Measurements from ENCODE around the gene DYRK1B. TPM values are rescaled to one million over a fixed set of nuclear protein-coding genes. Genes with fewer than 3 reads are reported as not detected.

The DYRK1B gene
- total RNA-seq, 1 donor from 2014 or later, result 25.1 TPM

DNA sequence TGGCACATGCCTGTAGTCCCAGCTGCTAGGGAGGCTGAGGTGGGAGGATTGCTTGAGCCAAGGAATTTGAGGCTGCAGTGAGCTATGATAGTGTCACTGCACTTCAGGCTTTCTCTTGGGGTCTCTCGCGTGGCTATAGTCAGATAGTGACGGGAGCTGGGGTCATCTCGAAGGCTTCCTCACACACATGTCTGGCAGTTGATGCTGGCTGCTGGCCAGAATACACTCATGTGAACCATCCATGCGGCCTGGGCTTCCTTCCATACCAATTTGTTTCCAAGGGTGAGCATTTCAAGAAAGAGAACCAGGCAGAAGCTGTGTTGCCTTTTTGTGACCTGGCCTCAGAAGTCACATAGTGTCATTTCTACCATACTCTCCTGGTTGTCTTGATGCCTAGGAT lies 28.9 kb downstream of the DYRK1B start:
- peaks cover 0 to 3% (median 2%) of the 10 kb centered on the region in 3 donors for H3K9me3 ChIP-seq (ENCODE audit: control insufficient read depth in 3 of 3, low read length in 3 of 3)
- no peaks in the 10 kb centered on the region for H3K36me3 ChIP-seq (ENCODE audit: control insufficient read depth in 3 of 3, insufficient read depth in 3 of 3, low read length in 3 of 3)
- H3K4me1 ChIP-seq (ENCODE audit: control insufficient read depth in 3 of 3, insufficient read depth in 3 of 3, low read length in 3 of 3), result peaks cover 24 to 35% (median 25%) of the 10 kb centered on the region in 3 donors
- H3K9ac ChIP-seq (ENCODE audit: low read depth in 1 of 3, low read length in 3 of 3), result no peak overlapping the region
- no peak overlapping the region for H3K4me3 ChIP-seq (ENCODE audit: low read length in 3 of 3)
- peaks cover 0 to 3% (median 0%) of the 10 kb centered on the region in 3 donors for H3K27me3 ChIP-seq (ENCODE audit: control insufficient read depth in 3 of 3, insufficient read depth in 3 of 3, low read length in 3 of 3)
- peak overlapping the region; percentile 50 for H3K27ac ChIP-seq (ENCODE audit: low read depth, low read length)

DNA sequence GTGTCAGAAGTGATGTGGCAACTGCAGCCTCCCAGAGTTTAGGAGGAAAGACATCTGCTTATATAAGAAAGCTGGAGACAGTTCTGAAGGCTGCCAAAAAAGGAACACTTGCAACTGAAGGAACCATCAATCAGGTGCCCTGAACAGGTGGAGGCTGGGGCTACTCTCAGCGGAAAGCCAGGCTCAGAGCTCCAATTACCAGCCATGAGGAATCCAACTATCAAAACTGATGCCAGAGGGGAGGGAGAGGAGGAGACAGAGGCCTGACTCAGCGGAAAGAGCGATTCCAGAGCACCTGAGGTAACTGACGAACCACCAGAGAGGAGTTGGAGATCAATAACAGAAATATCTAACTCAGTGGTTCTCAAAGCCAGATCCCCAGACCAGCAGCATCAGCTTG lies 31.0 kb downstream of the DYRK1B start:
- Histone ChIP-seq H3K9me3 (ENCODE audit: control insufficient read depth in 3 of 3, low read length in 3 of 3) (no peaks in the 10 kb centered on the region), H3K9ac (ENCODE audit: low read depth in 1 of 3, low read length in 3 of 3) (peak overlapping the region in 2 of 3 donors; percentile 28 to 41), H3K27ac (ENCODE audit: low read depth, low read length) (peak overlapping the region; percentile 76), H3K36me3 (ENCODE audit: control insufficient read depth in 3 of 3, insufficient read depth in 3 of 3, low read length in 3 of 3) (no peaks in the 10 kb centered on the region), H3K27me3 (ENCODE audit: control insufficient read depth in 3 of 3, insufficient read depth in 3 of 3, low read length in 3 of 3) (peaks cover 0 to 3% (median 0%) of the 10 kb centered on the region in 3 donors), H3K4me1 (ENCODE audit: control insufficient read depth in 3 of 3, insufficient read depth in 3 of 3, low read length in 3 of 3) (peaks cover 23 to 35% (median 24%) of the 10 kb centered on the region in 3 donors), H3K4me3 (ENCODE audit: low read length in 3 of 3) (peak overlapping the region in 1 of 3 donors; percentile 8)

DNA sequence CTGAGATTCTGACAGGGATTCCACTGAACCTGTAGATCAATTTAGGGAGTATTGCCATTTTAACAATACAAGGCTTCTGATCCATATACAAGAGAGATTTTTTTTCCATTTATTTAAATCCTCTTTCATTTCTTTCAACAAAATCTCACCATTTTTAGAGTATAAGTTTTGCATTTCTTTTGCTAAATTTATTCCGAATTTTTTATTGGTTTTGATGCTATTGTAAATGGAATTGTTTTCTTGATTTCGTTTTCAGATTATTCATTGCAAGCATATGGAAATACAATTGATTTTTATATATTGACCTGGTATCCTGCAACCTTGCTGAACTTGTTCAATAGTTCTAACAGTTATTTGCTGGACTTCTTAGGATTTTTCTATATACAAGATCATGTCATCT lies 36.9 kb downstream of the DYRK1B start:
- no peaks in the 10 kb centered on the region for H3K9me3 ChIP-seq (ENCODE audit: control insufficient read depth in 3 of 3, low read length in 3 of 3)
- H3K27ac ChIP-seq (ENCODE audit: low read depth, low read length), result no peak overlapping the region
- H3K36me3 ChIP-seq (ENCODE audit: control insufficient read depth in 3 of 3, insufficient read depth in 3 of 3, low read length in 3 of 3), result no peaks in the 10 kb centered on the region
- H3K4me3 ChIP-seq (ENCODE audit: low read length in 3 of 3), result no peak overlapping the region
- H3K9ac ChIP-seq (ENCODE audit: low read depth in 1 of 3, low read length in 3 of 3), result no peak overlapping the region
- H3K4me1 ChIP-seq (ENCODE audit: control insufficient read depth in 3 of 3, insufficient read depth in 3 of 3, low read length in 3 of 3), result peaks cover 3 to 12% (median 10%) of the 10 kb centered on the region in 3 donors
- peaks cover 0 to 1% (median 0%) of the 10 kb centered on the region in 3 donors for H3K27me3 ChIP-seq (ENCODE audit: control insufficient read depth in 3 of 3, insufficient read depth in 3 of 3, low read length in 3 of 3)

DNA sequence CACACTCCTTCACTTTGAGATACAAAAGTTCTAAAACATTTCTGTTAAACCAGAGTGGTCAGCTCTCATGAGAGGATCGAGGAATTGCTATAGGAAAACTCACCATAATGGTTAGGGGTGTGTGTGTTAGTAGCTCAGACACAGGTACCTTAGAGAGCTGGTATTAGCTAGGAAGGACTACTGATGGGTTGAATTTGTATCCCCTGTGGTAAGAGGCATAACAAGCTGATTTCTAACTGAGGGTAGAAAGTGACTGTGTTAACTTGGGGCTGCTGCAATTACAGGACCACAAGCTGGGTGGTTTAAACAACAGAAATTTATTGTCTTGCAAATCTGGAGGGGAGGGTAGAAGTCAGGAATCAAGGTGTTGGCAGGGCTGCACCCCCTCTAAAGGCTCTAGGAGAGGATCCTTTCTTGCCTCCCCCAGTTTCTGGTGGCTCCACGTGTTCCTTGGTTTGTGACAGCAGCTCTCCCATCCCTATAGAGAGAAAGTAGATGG lies 37.9 kb downstream of the DYRK1B start:
- Histone ChIP-seq H3K9ac (ENCODE audit: low read depth in 1 of 3, low read length in 3 of 3) (no peak overlapping the region), H3K27me3 (ENCODE audit: control insufficient read depth in 3 of 3, insufficient read depth in 3 of 3, low read length in 3 of 3) (no peaks in the 10 kb centered on the region), H3K4me1 (ENCODE audit: control insufficient read depth in 3 of 3, insufficient read depth in 3 of 3, low read length in 3 of 3) (peaks cover 0 to 7% (median 5%) of the 10 kb centered on the region in 3 donors), H3K27ac (ENCODE audit: low read depth, low read length) (no peak overlapping the region), H3K36me3 (ENCODE audit: control insufficient read depth in 3 of 3, insufficient read depth in 3 of 3, low read length in 3 of 3) (no peaks in the 10 kb centered on the region), H3K4me3 (ENCODE audit: low read length in 3 of 3) (no peak overlapping the region), H3K9me3 (ENCODE audit: control insufficient read depth in 3 of 3, low read length in 3 of 3) (no peaks in the 10 kb centered on the region)

DNA sequence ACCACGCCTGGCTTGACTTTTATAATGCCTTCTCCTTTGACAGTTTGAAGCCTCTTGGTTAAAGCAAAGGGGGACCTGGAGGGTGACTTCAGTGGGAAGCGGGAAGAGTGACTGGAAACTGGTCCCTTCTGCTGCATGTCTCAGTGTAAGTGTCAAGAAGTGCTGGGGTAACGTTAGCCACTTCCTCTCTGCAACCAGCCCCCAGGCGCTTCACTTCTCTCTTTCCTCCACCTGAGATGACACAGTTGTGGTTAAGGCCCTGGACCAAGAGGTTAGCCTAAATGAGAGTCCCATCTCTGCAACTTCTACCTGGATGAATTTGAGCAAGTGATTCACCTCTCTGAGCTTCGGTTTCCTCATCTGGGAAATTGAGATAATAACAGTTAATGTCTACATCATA lies 39.0 kb downstream of the DYRK1B start:
- H3K36me3 ChIP-seq (ENCODE audit: control insufficient read depth in 3 of 3, insufficient read depth in 3 of 3, low read length in 3 of 3), result no peaks in the 10 kb centered on the region
- no peaks in the 10 kb centered on the region for H3K27me3 ChIP-seq (ENCODE audit: control insufficient read depth in 3 of 3, insufficient read depth in 3 of 3, low read length in 3 of 3)
- H3K27ac ChIP-seq (ENCODE audit: low read depth, low read length), result no peak overlapping the region
- H3K9ac ChIP-seq (ENCODE audit: low read depth in 1 of 3, low read length in 3 of 3), result no peak overlapping the region
- peaks cover 0 to 7% (median 5%) of the 10 kb centered on the region in 3 donors for H3K4me1 ChIP-seq (ENCODE audit: control insufficient read depth in 3 of 3, insufficient read depth in 3 of 3, low read length in 3 of 3)
- H3K4me3 ChIP-seq (ENCODE audit: low read length in 3 of 3), result no peak overlapping the region
- H3K9me3 ChIP-seq (ENCODE audit: control insufficient read depth in 3 of 3, low read length in 3 of 3), result no peaks in the 10 kb centered on the region

DNA sequence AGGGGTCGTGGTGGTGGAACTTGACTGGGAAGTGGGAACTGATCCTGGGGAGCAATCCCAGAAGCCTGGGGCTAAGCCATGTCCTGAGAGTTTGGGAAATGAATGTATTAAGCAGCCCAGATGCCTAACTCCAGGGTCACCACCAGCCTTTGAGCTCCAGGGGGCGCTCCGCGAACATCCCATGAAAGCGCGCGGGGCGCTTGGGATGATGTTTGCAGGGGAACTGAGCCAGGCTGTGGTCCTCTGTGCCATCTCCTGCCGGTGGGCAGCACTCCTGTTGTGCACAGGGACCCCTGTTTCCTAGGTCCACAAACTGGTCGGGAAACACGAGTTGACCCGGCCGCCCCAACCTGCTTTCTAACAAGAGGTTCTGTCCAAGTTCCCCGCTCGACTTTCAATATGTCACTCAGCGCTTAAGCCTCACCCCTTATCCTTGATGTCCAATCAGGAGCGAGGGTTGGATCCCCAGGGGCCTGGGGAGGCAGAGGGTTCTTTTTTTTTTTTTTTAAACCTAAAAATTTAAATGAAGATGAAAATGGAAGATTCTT lies 40.9 kb downstream of the DYRK1B start:
- Histone ChIP-seq H3K27me3 (ENCODE audit: control insufficient read depth in 3 of 3, insufficient read depth in 3 of 3, low read length in 3 of 3) (no peaks in the 10 kb centered on the region), H3K27ac (ENCODE audit: low read depth, low read length) (no peak overlapping the region), H3K9me3 (ENCODE audit: control insufficient read depth in 3 of 3, low read length in 3 of 3) (no peaks in the 10 kb centered on the region), H3K36me3 (ENCODE audit: control insufficient read depth in 3 of 3, insufficient read depth in 3 of 3, low read length in 3 of 3) (no peaks in the 10 kb centered on the region), H3K4me1 (ENCODE audit: control insufficient read depth in 3 of 3, insufficient read depth in 3 of 3, low read length in 3 of 3) (peaks cover 0 to 7% (median 5%) of the 10 kb centered on the region in 3 donors), H3K4me3 (ENCODE audit: low read length in 3 of 3) (peak overlapping the region; percentile 83 to 94 (median 87)), H3K9ac (ENCODE audit: low read depth in 1 of 3, low read length in 3 of 3) (peak overlapping the region in 2 of 3 donors; percentile 45 to 66)

DNA sequence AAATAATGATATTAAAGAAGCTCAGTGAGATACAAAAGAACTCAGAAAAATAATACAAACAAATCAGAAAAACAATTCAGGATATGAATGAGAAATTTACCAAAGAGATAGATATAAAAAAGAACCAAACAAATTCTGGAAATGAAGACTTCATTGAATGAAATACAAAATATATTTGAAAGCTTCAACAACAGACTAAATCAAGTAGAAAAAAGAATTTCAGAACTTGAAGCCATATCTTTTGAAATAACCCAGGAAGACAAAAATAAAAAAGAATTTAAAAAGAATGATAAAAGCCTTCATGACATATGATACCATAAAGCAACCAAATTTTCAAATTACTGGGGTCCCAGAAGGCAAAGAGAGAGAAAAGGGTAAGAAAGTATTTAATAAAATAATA lies 45.7 kb downstream of the DYRK1B start:
- Histone ChIP-seq H3K27ac (ENCODE audit: low read depth, low read length) (no peak overlapping the region), H3K4me1 (ENCODE audit: control insufficient read depth in 3 of 3, insufficient read depth in 3 of 3, low read length in 3 of 3) (peaks cover 0 to 2% (median 0%) of the 10 kb centered on the region in 3 donors), H3K4me3 (ENCODE audit: low read length in 3 of 3) (no peak overlapping the region), H3K9ac (ENCODE audit: low read depth in 1 of 3, low read length in 3 of 3) (no peak overlapping the region), H3K36me3 (ENCODE audit: control insufficient read depth in 3 of 3, insufficient read depth in 3 of 3, low read length in 3 of 3) (no peaks in the 10 kb centered on the region), H3K9me3 (ENCODE audit: control insufficient read depth in 3 of 3, low read length in 3 of 3) (peaks cover 0 to 5% (median 4%) of the 10 kb centered on the region in 3 donors), H3K27me3 (ENCODE audit: control insufficient read depth in 3 of 3, insufficient read depth in 3 of 3, low read length in 3 of 3) (peaks cover 2 to 7% (median 4%) of the 10 kb centered on the region in 3 donors)

DNA sequence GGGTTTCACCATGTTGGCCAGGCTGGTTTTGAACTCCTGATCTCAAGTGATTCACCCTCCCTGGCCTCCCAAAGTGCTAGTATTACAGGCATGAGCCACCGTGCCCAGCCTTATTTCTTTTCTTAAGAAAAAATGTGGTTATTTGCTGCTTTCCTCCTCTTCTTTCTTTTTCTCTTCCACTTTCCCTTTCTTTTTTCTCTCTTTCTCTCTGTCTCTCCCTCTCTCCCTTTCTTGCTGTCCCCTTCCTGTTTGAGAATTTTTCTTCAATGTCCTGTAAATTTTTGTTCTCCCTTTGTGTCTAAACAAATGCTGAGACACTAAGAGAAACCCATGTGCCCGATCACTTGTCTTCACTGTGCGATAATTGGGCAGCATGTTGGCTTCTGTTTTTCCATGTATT lies 53.1 kb downstream of the DYRK1B start:
- no peak overlapping the region for H3K9ac ChIP-seq (ENCODE audit: low read depth in 1 of 3, low read length in 3 of 3)
- no peaks in the 10 kb centered on the region for H3K9me3 ChIP-seq (ENCODE audit: control insufficient read depth in 3 of 3, low read length in 3 of 3)
- H3K27ac ChIP-seq (ENCODE audit: low read depth, low read length), result no peak overlapping the region
- no peak overlapping the region for H3K4me3 ChIP-seq (ENCODE audit: low read length in 3 of 3)
- peaks cover 2 to 7% (median 4%) of the 10 kb centered on the region in 3 donors for H3K27me3 ChIP-seq (ENCODE audit: control insufficient read depth in 3 of 3, insufficient read depth in 3 of 3, low read length in 3 of 3)
- no peaks in the 10 kb centered on the region for H3K4me1 ChIP-seq (ENCODE audit: control insufficient read depth in 3 of 3, insufficient read depth in 3 of 3, low read length in 3 of 3)
- H3K36me3 ChIP-seq (ENCODE audit: control insufficient read depth in 3 of 3, insufficient read depth in 3 of 3, low read length in 3 of 3), result no peaks in the 10 kb centered on the region

DNA sequence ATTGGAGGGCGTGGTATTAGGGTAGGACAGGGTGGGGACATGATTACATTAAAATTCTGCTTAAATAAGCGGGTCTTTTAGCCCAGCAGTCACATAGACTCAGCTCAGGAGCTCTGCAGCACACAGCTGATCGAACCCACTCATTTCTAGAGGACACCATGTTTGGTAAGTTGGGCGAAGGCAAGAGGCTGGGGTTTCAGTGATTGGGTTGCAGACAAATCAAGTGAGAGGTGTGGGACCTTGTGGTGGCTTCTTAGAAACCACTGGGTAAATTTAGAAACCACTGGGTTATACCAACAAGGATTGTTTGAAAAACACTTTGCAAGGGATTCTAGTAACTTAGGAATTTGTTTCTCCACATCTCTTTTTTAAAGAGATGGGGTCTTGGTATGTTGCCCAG lies 55.2 kb downstream of the DYRK1B start, which contains the start of gene LEUTX:
Gene LEUTX, plus strand, starts transcription at position 92 of the 400 bp plus-strand sequence. Its CDS starts 67 bp downstream, at position 159.
- Histone ChIP-seq H3K27me3 (ENCODE audit: control insufficient read depth in 3 of 3, insufficient read depth in 3 of 3, low read length in 3 of 3) (no peaks in the 10 kb centered on the region), H3K4me1 (ENCODE audit: control insufficient read depth in 3 of 3, insufficient read depth in 3 of 3, low read length in 3 of 3) (no peaks in the 10 kb centered on the region), H3K9me3 (ENCODE audit: control insufficient read depth in 3 of 3, low read length in 3 of 3) (no peaks in the 10 kb centered on the region), H3K36me3 (ENCODE audit: control insufficient read depth in 3 of 3, insufficient read depth in 3 of 3, low read length in 3 of 3) (no peaks in the 10 kb centered on the region), H3K27ac (ENCODE audit: low read depth, low read length) (no peak within 1 kb of the TSS), H3K4me3 (ENCODE audit: low read length in 3 of 3) (no peak within 1 kb of the TSS), H3K9ac (ENCODE audit: low read depth in 1 of 3, low read length in 3 of 3) (no peak within 1 kb of the TSS)

All from skeletal muscle tissue (tissue), 4 donors.